H1 (cell line): ENCODE data around the gene PSAP. TPM values are rescaled to one million over a fixed set of nuclear protein-coding genes. Genes with fewer than 3 reads are reported as not detected.

Experiments used
- CTCF ChIA-PET: fragments of 300-600 bp; sonication (Branson Sonifier 250); formaldehyde crosslinking; loops from one replicate; lab custom pipeline; 2021; ENCODE audit not compliant: partially characterized antibody; lab: Charles Lee
- POLR2A ChIA-PET: fragments of 300-600 bp; sonication (Branson Sonifier 250); formaldehyde crosslinking; loops from one replicate; lab custom pipeline; 2021; ENCODE audit warnings: inconsistent platforms; ENCODE audit not compliant: partially characterized antibody; lab: Charles Lee
- DNase-seq, 2 experiments: peaks; one replicate each; pipeline versions ENCODE4 v3.0.0 to v3.0.0-alpha.2; 2010 to 2022; ENCODE audit warnings: low spot score in 2 of 2, low read depth in 1 of 2, mixed read lengths in 1 of 2
- FAIRE-seq: peaks from 2 replicates; lab custom pipeline; 2011; peaks lifted over from hg19 to GRCh38; lab: Jason Lieb, UNC
- H2AFZ ChIP-seq: 2 replicates; pipeline ENCODE4 v1.8.1; 2012; ENCODE audit warnings: low read length, inconsistent platforms
- H2AK5ac ChIP-seq: 2 replicates; pipeline ENCODE4 v1.6.1; 2013; ENCODE audit warnings: low read depth, low read length
- H2BK120ac ChIP-seq: replicated peaks from 2 replicates; pipeline ENCODE3; 2013; ENCODE audit warnings: low read depth, low read length, inconsistent platforms
- H2BK12ac ChIP-seq: 2 replicates; pipeline ENCODE4 v1.6.1; 2013; ENCODE audit warnings: low read depth, low read length
- H2BK15ac ChIP-seq: 2 replicates; pipeline ENCODE4 v1.6.1; 2013; ENCODE audit warnings: low read length
- H2BK20ac ChIP-seq: 2 replicates; pipeline ENCODE4 v1.6.1; 2013; ENCODE audit warnings: low read length
- H2BK5ac ChIP-seq: 2 replicates; pipeline ENCODE4 v1.6.1; 2013; ENCODE audit warnings: low read depth, low read length
- H3K14ac ChIP-seq: 2 replicates; pipeline ENCODE4 v1.6.1; 2013; ENCODE audit warnings: inconsistent platforms; ENCODE audit not compliant: insufficient read length
- H3K18ac ChIP-seq: 2 replicates; pipeline ENCODE4 v1.6.1; 2013; ENCODE audit warnings: low read length; ENCODE audit errors: extremely low read depth
- H3K23ac ChIP-seq: 2 replicates; pipeline ENCODE4 v1.6.1; 2013; ENCODE audit warnings: inconsistent platforms; ENCODE audit not compliant: insufficient read length
- H3K23me2 ChIP-seq: 2 replicates; pipeline ENCODE4 v1.6.1; 2013; ENCODE audit warnings: low read depth, low read length
- H3K27ac ChIP-seq: 2 replicates; pipeline ENCODE4 v1.6.1; 2011; ENCODE audit warnings: low read depth, low read length, inconsistent platforms
- H3K27me3 ChIP-seq, 4 experiments: replicated peaks in 1 of 4; 1 replicate in 1 of 4; 2 replicates in 3 of 4; pipeline versions ENCODE4 v1.6.1 to v1.8.1; 2011 to 2013; ENCODE audit warnings: low read length in 3 of 4, mild to moderate bottlenecking in 3 of 4, inconsistent platforms in 2 of 4, mixed read lengths in 2 of 4, moderate library complexity in 1 of 4; ENCODE audit not compliant: control insufficient read depth in 3 of 4, insufficient read depth in 3 of 4; ENCODE audit errors: extremely low read depth in 1 of 4
- H3K36me3 ChIP-seq, 4 experiments: 2 replicates each; pipeline versions ENCODE4 v1.6.1 to v1.8.1; 2011 to 2013; ENCODE audit warnings: mild to moderate bottlenecking in 4 of 4, low read length in 3 of 4, moderate library complexity in 2 of 4, control low read depth in 1 of 4, inconsistent platforms in 1 of 4; ENCODE audit not compliant: insufficient read depth in 4 of 4, control insufficient read depth in 2 of 4
- H3K4ac ChIP-seq: replicated peaks from 2 replicates; pipeline ENCODE3; 2013; ENCODE audit warnings: low read length, low read depth, mixed read lengths, inconsistent platforms; ENCODE audit not compliant: insufficient read length
- H3K4me1 ChIP-seq, 4 experiments: replicated peaks in 1 of 4; 1 replicate in 1 of 4; 2 replicates in 3 of 4; pipeline versions ENCODE4 v1.6.1 to v1.8.1; 2011 to 2013; ENCODE audit warnings: low read length in 3 of 4, inconsistent platforms in 2 of 4, mixed read lengths in 1 of 4; ENCODE audit not compliant: insufficient read depth in 4 of 4, control insufficient read depth in 3 of 4
- H3K4me2 ChIP-seq, 2 experiments: 2 replicates each; pipeline versions ENCODE4 v1.6.1 to v1.8.1; 2011 to 2013; ENCODE audit warnings: low read depth in 2 of 2, low read length in 2 of 2, control low read depth in 1 of 2, inconsistent platforms in 1 of 2, mild to moderate bottlenecking in 1 of 2; ENCODE audit not compliant: insufficient read depth in 1 of 2
- H3K4me3 ChIP-seq, 4 experiments: fragments of 200-600, 300-600 bp in 1 of 4; sonication (generic), shearing (Covaris generic), sonication (Bioruptor Twin) in 1 of 4; 2 replicates each; pipeline versions ENCODE4 v1.5.1 to v1.8.1; 2011 to 2016; ENCODE audit warnings: low read length in 4 of 4, low read depth in 3 of 4, control low read depth in 2 of 4, inconsistent platforms in 2 of 4, mild to moderate bottlenecking in 2 of 4, mixed read lengths in 1 of 4, moderate library complexity in 1 of 4; ENCODE audit not compliant: insufficient read depth in 2 of 4; ENCODE audit errors: extremely low read depth in 1 of 4
- H3K56ac ChIP-seq: replicated peaks from 2 replicates; pipeline ENCODE3; 2013; ENCODE audit warnings: low read depth, mild to moderate bottlenecking, mixed read lengths, low read length, inconsistent platforms; ENCODE audit not compliant: insufficient read length
- H3K79me1 ChIP-seq: 2 replicates; pipeline ENCODE4 v1.6.1; 2013; ENCODE audit warnings: low read depth, low read length, control low read depth
- H3K79me2 ChIP-seq, 2 experiments: 2 replicates each; pipeline versions ENCODE4 v1.6.1 to v1.8.1; 2012 to 2013; ENCODE audit warnings: low read length in 2 of 2, mild to moderate bottlenecking in 2 of 2, inconsistent platforms in 1 of 2; ENCODE audit not compliant: insufficient read depth in 2 of 2, control insufficient read depth in 1 of 2
- H3K9ac ChIP-seq, 4 experiments: replicated peaks in 1 of 4; 1 replicate in 1 of 4; 2 replicates in 3 of 4; pipeline versions ENCODE4 v1.6.1 to v1.8.1; 2011 to 2013; ENCODE audit warnings: low read depth in 3 of 4, low read length in 3 of 4, control low read depth in 2 of 4, mild to moderate bottlenecking in 2 of 4, moderate library complexity in 2 of 4, inconsistent platforms in 1 of 4; ENCODE audit errors: extremely low read depth in 1 of 4
- H3K9me3 ChIP-seq, 2 experiments: 2 replicates each; pipeline versions ENCODE4 v1.6.1 to v1.8.1; 2012 to 2013; ENCODE audit warnings: mild to moderate bottlenecking in 2 of 2, moderate library complexity in 2 of 2, control low read depth in 1 of 2, inconsistent platforms in 1 of 2, low read depth in 1 of 2, low read length in 1 of 2, mixed read lengths in 1 of 2; ENCODE audit not compliant: insufficient read depth in 2 of 2
- H4K20me1 ChIP-seq, 2 experiments: replicated peaks in 1 of 2; 2 replicates each; pipeline versions ENCODE3 to v1.8.1; 2011 to 2013; ENCODE audit warnings: inconsistent platforms in 2 of 2, low read length in 2 of 2, mild to moderate bottlenecking in 1 of 2; ENCODE audit not compliant: insufficient read depth in 2 of 2, control insufficient read depth in 1 of 2
- H4K5ac ChIP-seq: 2 replicates; pipeline ENCODE4 v1.6.1; 2013; ENCODE audit warnings: low read length, low read depth, mixed read lengths, inconsistent platforms; ENCODE audit not compliant: insufficient read length
- H4K8ac ChIP-seq: 2 replicates; pipeline ENCODE4 v1.8.0; 2013; ENCODE audit warnings: mild to moderate bottlenecking, moderate library complexity, low read length, inconsistent platforms; ENCODE audit not compliant: insufficient read depth; ENCODE audit errors: extremely low read depth
- H4K91ac ChIP-seq: replicated peaks from 2 replicates; pipeline ENCODE3; 2013; ENCODE audit warnings: low read length, mixed read lengths, inconsistent platforms; ENCODE audit not compliant: insufficient read length
- CEBPB ChIP-seq: IDR thresholded peaks from 2 replicates; pipeline ENCODE4 v1.6.1; 2012; ENCODE audit warnings: low read depth, low read length
- CHD1 ChIP-seq: IDR thresholded peaks from 2 replicates; pipeline ENCODE4 v1.6.1; 2012; ENCODE audit warnings: low read depth, low read length, improper control_type of control experiment
- GTF2F1 ChIP-seq: IDR thresholded peaks from 2 replicates; pipeline ENCODE4 v1.6.1; 2012; ENCODE audit warnings: low read depth, low read length, improper control_type of control experiment, borderline replicate concordance
- PHF8 ChIP-seq: fragments of 200-600 bp; sonication (generic); conservative IDR thresholded peaks from 2 replicates; pipeline ENCODE4 v1.7.1; 2012; ENCODE audit warnings: low read depth, mild to moderate bottlenecking, inconsistent platforms, low read length, moderate library complexity
- POLR2AphosphoS5 ChIP-seq: IDR thresholded peaks from 2 replicates; pipeline ENCODE4 v1.6.1; 2011; ENCODE audit warnings: low read depth, low read length
- SUZ12 ChIP-seq: fragments of 200-600 bp; sonication (generic); IDR thresholded peaks from 2 replicates; pipeline ENCODE4 v1.6.1; 2012; ENCODE audit warnings: mild to moderate bottlenecking, inconsistent platforms, low read length, moderate library complexity, mixed read lengths
- TEAD4 ChIP-seq: IDR thresholded peaks from 2 replicates; pipeline ENCODE4 v1.6.1; 2012; ENCODE audit warnings: low read depth, low read length, inconsistent platforms, mixed read lengths
- WGBS, 2 experiments: shearing (Covaris generic) in 1 of 2; methylation state at CpG; one replicate each; pipeline versions ENCODE4 v1.1.6 to v1.1.7; 2013 to 2015; ENCODE audit warnings: low lambda C conversion rate in 2 of 2, mixed read lengths in 2 of 2, inconsistent platforms in 1 of 2, low coverage in 1 of 2, missing lambda C conversion rate in 1 of 2; ENCODE audit not compliant: insufficient replicate concordance in 2 of 2, insufficient coverage in 1 of 2, insufficient read length in 1 of 2; ENCODE audit errors: extremely low coverage in 1 of 2, missing lambda C conversion rate in 1 of 2; 5-methylcytosine and 5-hydroxymethylcytosine counted together
- polyA plus RNA-seq, 7 experiments: library from polyadenylated mRNA; depleted of rRNA in 3 of 7; stranded (reverse) in 5 of 7; unstranded in 2 of 7; fragments of >200 nt in 5 of 7; fragments of 200-250 nt in 2 of 7; gene quantifications; 1 replicate in 5 of 7; 2 replicates in 1 of 7; 4 replicates in 1 of 7; pipeline versions ENCODE4 v1.2.1 to v1.2.3, GENCODE V29; 2011 to 2013; ENCODE audit warnings: missing spikeins in 2 of 7, mixed read lengths in 2 of 7
- total RNA-seq: library from RNA; stranded (reverse); fragmentation: NEBNext Ultra II Directional; extraction: Animal tissue kit (Norgen Biotek cat#: 25700); gene quantifications from 2 replicates; pipeline ENCODE4 v1.2.1, GENCODE V29; 2021

The PSAP gene
- total and polyA plus RNA-seq, 2 of the 8 experiments (the other 6 are each of a cell fraction or from before 2014, with no cell fraction given): 386 to 504 TPM

DNA sequence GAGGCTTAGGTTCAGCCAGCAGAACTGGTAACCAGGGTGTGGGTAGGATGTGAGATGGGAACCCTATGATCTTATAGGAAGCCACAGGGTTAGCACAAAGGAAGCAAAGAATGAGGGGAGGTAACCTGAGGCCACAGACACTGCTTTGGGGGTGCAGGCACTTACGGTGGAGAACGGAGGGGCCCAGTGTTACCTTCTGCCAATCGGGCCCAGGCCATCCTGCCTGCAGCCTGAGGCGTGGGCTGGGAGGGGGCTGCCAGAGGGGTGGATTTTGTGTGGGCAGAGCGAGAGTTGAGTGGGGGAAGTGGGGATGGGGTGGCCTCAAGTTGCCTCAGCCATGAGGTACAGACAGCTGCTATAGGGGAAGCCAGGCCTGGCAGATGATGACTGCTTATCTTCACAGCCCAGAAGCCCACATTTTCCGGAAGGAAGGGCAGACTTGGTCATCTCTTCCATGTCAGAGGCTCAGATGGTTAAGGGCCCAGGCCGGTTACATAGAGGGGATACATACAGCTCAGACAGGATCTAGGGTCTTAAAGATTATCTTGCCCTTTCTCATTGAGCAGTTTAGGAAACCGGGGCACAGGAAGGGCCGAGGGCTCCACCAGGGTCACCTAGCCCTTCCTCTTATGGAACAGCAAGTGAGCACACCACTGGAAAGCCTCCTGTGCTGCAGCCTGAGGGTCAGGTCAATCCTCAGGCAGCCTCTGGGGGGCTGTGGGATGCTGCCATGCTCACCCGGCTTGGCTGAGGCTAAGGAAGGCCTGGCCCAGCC is 53.3 kb downstream of the PSAP start:
- H2BK5ac ChIP-seq: no peak overlapping the region
- CTCF ChIA-PET: interaction anchor here (0.7 to 1.4 kb wide), 3 partner anchors 13 to 460 kb away, joined by 3 read pairs; no protein-coding TSS in a partner anchor
- H3K4me1 ChIP-seq: no peaks in the 10 kb centered on the region
- no peak overlapping the region for H2BK12ac ChIP-seq
- POLR2A ChIA-PET: no interaction called here
- peaks cover 0 to 5% (median 0%) of the 10 kb centered on the region in 4 experiments; a peak in 1 of 7 replicates for H3K27me3 ChIP-seq
- no peak overlapping the region for H2BK20ac ChIP-seq
- no peak overlapping the region for H4K8ac ChIP-seq
- H2BK15ac ChIP-seq: no peak overlapping the region
- H3K23me2 ChIP-seq: no peaks in the 10 kb centered on the region
- no peaks in the 10 kb centered on the region for H3K79me1 ChIP-seq
- no peak overlapping the region for H3K9ac ChIP-seq
- DNase-seq (no peak), FAIRE-seq (no peak)
- H2AK5ac ChIP-seq: no peak overlapping the region
- no peak for TF ChIP-seq TEAD4
- no peak for TF ChIP-seq CEBPB
- no peak for TF ChIP-seq CHD1
- no peak for TF ChIP-seq PHF8
- TF ChIP-seq POLR2AphosphoS5: no peak
- TF ChIP-seq GTF2F1: no peak
- TF ChIP-seq SUZ12: no peak
- no peak overlapping the region for H4K91ac ChIP-seq
- no peak overlapping the region for H3K4me2 ChIP-seq
- H3K4ac ChIP-seq: no peak overlapping the region
- no peaks in the 10 kb centered on the region for H3K79me2 ChIP-seq
- no peak overlapping the region for H2BK120ac ChIP-seq
- WGBS, 2 experiments: 88% methylated on average over 10 of the region's 10 CpGs; no CpG with 5 or more reads in 1 of the 2 experiments
- no peak overlapping the region for H3K14ac ChIP-seq
- no peaks in the 10 kb centered on the region for H3K9me3 ChIP-seq
- no peak overlapping the region for H3K4me3 ChIP-seq
- H3K18ac ChIP-seq: no peak overlapping the region
- no peak overlapping the region for H4K5ac ChIP-seq
- H4K20me1 ChIP-seq: peaks cover 0 to 2% of the 10 kb centered on the region in 2 experiments
- no peaks in the 10 kb centered on the region for H3K36me3 ChIP-seq
- H3K56ac ChIP-seq: no peak overlapping the region
- H2AFZ ChIP-seq: no peak overlapping the region
- no peak overlapping the region for H3K27ac ChIP-seq
- H3K23ac ChIP-seq: no peak overlapping the region
